Endodermal cell (in vitro differentiated cells): ENCODE measurements around the gene ALOX5. TPM values are rescaled to one million over a fixed set of nuclear protein-coding genes. Genes with fewer than 3 reads are reported as not detected.
"Not testable (repeated sequence)": the region's sequence is repeated elsewhere in the genome, so short reads cannot be mapped to it uniquely, and the experiment has no call there.

ENCODE experiments used
- DNase-seq: peaks from one replicate; pipeline ENCODE4 v3.0.0-alpha.2; 2017
- H3K27ac ChIP-seq: 2 replicates; pipeline ENCODE4 v1.5.1; 2013; ENCODE audit warnings: mild to moderate bottlenecking, low read depth, low read length, moderate library complexity
- H3K27me3 ChIP-seq: 2 replicates; pipeline ENCODE4 v1.6.1; 2013; ENCODE audit warnings: mild to moderate bottlenecking, low read length, moderate library complexity; ENCODE audit not compliant: insufficient read depth, control insufficient read depth, poor library complexity, severe bottlenecking
- H3K36me3 ChIP-seq: 2 replicates; pipeline ENCODE4 v1.7.0; 2013; ENCODE audit warnings: mild to moderate bottlenecking, low read length, moderate library complexity; ENCODE audit not compliant: control insufficient read depth, insufficient read depth
- H3K4me1 ChIP-seq: one replicate; pipeline ENCODE4 v1.7.0; 2013; ENCODE audit warnings: low read length; ENCODE audit not compliant: control insufficient read depth, insufficient read depth
- H3K4me3 ChIP-seq: 2 replicates; pipeline ENCODE4 v1.5.1; 2013; ENCODE audit warnings: mild to moderate bottlenecking, low read length, moderate library complexity
- H3K9ac ChIP-seq: 2 replicates; pipeline ENCODE4 v1.6.1; 2013; ENCODE audit warnings: mild to moderate bottlenecking, low read length, moderate library complexity; ENCODE audit not compliant: poor library complexity, severe bottlenecking; ENCODE audit errors: extremely low read depth
- H3K9me3 ChIP-seq: 2 replicates; pipeline ENCODE4 v1.6.1; 2013; ENCODE audit warnings: mild to moderate bottlenecking, low read length, moderate library complexity; ENCODE audit not compliant: control insufficient read depth
- H3K27ac Mint-ChIP-seq: 2 replicates; pipeline ENCODE4 v1.8.0; 2020; ENCODE audit warnings: mixed read lengths
- H3K27me3 Mint-ChIP-seq: 2 replicates; pipeline ENCODE4 v1.8.0; 2021; ENCODE audit warnings: mild to moderate bottlenecking, mixed read lengths; ENCODE audit not compliant: insufficient read depth
- H3K36me3 Mint-ChIP-seq: 2 replicates; pipeline ENCODE4 v1.8.0; 2020; ENCODE audit warnings: low read depth, mixed read lengths
- H3K4me1 Mint-ChIP-seq: 2 replicates; pipeline ENCODE4 v1.8.0; 2020; ENCODE audit warnings: mixed read lengths
- H3K4me3 Mint-ChIP-seq: 2 replicates; pipeline ENCODE4 v1.8.0; 2020; ENCODE audit warnings: mild to moderate bottlenecking, moderate library complexity, mixed read lengths
- H3K9me3 Mint-ChIP-seq: 2 replicates; pipeline ENCODE4 v1.8.0; 2020; ENCODE audit warnings: mild to moderate bottlenecking, mixed read lengths
- WGBS, 2 experiments: methylation state at CpG; one replicate each; pipeline versions ENCODE4 v1.1.5 to v1.1.7; 2013; ENCODE audit warnings: missing lambda C conversion rate in 2 of 2, mixed read lengths in 1 of 2; ENCODE audit not compliant: insufficient coverage in 1 of 2, insufficient read length in 1 of 2; 5-methylcytosine and 5-hydroxymethylcytosine counted together
- total RNA-seq, 2 donors: library from RNA; stranded (reverse); fragmentation: NEBNext Ultra II Directional in 1 of 2; extraction: Animal tissue kit (Norgen Biotek cat#: 25700) in 1 of 2; gene quantifications; 2 replicates in 1 of 2; 3 replicates in 1 of 2; pipeline ENCODE4 v1.2.1, GENCODE V29; 2021
- TF ChIP-seq, protein P1 (sequence below): fragments of 200-600 bp; sonication (generic); conservative IDR thresholded peaks from 2 replicates; pipeline ENCODE4 v1.5.0; 2021; ENCODE audit warnings: antibody characterized with exemption, mild to moderate bottlenecking

Gene ALOX5
- total RNA-seq, 2 donors from 2014 or later, result 0.31 to 1.1 TPM

DNA sequence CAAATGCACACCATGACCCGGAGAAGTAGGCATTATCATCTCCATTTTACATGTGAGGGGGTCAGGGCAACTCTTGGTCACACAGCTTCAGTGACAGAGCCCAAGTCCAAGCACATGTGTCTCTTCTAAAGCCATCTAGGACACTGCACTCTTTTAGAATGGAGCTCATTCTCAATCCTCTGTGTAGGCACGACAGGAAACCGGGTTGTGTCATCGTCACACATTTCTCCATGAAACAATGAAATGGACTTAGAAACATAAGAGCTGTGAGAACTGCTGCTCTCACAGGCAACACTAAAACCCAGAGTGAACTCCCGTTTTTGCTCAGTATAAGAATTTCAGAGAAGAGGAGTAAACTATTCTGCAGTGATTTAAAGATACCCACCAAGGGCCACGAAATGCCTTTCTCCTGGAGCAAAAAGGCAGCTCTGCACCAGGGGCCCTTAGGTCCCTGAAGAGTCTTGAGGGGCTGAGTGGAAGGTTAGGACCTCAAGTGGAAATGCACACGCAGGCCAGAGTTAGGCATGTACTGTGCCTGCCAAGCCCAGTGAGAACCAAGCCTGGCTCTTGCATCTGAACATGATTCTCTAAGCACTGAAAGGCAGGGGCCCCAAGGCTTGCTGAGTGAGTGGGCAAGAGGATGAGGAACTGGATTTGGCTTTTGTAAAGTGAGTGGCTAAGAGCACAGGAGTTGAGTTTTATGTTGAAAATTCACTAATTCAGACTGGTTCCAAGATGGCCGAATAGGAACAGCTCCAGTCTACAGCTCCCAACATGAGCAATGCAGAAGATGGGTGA, 13.3 kb downstream of the ALOX5 start:
- Mint-ChIP-seq H3K4me3 (no peak overlapping the region), H3K9me3 (peaks cover 29% of the 10 kb centered on the region), H3K27me3 (peaks cover 7% of the 10 kb centered on the region), H3K27ac (no peak overlapping the region), H3K36me3 (no peaks in the 10 kb centered on the region), H3K4me1 (peaks cover 3% of the 10 kb centered on the region)
- no peak overlapping the region for H3K27ac ChIP-seq
- H3K36me3 ChIP-seq, result no peaks in the 10 kb centered on the region
- WGBS, 2 experiments, result 90 to 91% methylated on average over 7 to 8 of the region's 8 CpGs
- H3K9me3 ChIP-seq, result no peaks in the 10 kb centered on the region
- no peak for DNase-seq
- no peaks in the 10 kb centered on the region for H3K4me1 ChIP-seq
- no peak overlapping the region for H3K4me3 ChIP-seq
- H3K27me3 ChIP-seq, result no peaks in the 10 kb centered on the region
- H3K9ac ChIP-seq, result no peak overlapping the region
- TF ChIP-seq, protein P1, sequence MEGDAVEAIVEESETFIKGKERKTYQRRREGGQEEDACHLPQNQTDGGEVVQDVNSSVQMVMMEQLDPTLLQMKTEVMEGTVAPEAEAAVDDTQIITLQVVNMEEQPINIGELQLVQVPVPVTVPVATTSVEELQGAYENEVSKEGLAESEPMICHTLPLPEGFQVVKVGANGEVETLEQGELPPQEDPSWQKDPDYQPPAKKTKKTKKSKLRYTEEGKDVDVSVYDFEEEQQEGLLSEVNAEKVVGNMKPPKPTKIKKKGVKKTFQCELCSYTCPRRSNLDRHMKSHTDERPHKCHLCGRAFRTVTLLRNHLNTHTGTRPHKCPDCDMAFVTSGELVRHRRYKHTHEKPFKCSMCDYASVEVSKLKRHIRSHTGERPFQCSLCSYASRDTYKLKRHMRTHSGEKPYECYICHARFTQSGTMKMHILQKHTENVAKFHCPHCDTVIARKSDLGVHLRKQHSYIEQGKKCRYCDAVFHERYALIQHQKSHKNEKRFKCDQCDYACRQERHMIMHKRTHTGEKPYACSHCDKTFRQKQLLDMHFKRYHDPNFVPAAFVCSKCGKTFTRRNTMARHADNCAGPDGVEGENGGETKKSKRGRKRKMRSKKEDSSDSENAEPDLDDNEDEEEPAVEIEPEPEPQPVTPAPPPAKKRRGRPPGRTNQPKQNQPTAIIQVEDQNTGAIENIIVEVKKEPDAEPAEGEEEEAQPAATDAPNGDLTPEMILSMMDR, result no peak

DNA sequence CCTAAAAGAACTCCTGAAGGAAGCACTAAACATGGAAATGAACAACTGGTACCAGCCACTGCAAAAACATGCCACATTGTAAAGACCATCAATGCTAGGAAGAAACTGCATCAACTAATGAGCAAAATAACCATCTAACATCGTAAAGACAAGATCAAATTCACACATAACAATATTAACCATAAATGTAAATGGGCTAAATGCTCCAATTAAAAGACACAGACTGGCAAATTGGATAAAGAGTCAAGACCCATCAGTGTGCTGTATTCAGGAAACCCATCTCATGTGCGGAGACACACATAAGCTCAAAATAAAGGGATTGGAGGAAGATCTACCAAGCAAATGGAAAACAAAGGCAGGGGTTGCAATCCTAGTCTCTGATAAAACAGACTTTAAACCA, 15.7 kb downstream of the ALOX5 start:
- H3K9me3 ChIP-seq, H3K27me3 ChIP-seq, H3K4me3 Mint-ChIP-seq, H3K4me1 Mint-ChIP-seq, H3K27ac Mint-ChIP-seq, H3K27me3 Mint-ChIP-seq, H3K9ac ChIP-seq, H3K4me3 ChIP-seq, H3K4me1 ChIP-seq, DNase-seq, H3K27ac ChIP-seq, H3K36me3 ChIP-seq, H3K36me3 Mint-ChIP-seq: not testable (repeated sequence)
- 80 to 93% methylated on average over 1 to 2 of the region's 2 CpGs for WGBS, 2 experiments
- peaks cover 43% of the 10 kb centered on the region for H3K9me3 Mint-ChIP-seq

DNA sequence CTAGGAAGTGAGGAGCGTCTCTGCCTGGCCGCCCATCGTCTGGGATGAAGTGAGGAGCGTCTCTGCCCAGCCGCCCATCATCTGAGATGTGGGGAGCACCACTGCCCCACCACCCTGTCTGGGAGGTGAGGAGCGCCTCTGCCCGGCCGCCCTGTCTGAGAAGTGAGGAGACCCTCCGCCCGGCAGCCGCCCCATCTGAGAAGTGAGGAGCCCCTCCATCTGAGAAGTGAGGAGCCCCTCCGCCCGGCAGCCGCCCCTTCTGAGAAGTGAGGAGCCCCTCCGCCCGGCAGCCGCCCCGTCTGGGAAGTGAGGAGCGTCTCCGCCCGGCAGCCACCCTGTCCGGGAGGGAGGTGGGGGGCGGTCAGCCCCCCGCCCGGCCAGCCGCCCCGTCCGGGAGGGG, 17.6 kb downstream of the ALOX5 start:
- not testable (repeated sequence) for DNase-seq, H3K27me3 Mint-ChIP-seq, H3K4me3 Mint-ChIP-seq, H3K27ac ChIP-seq, H3K36me3 ChIP-seq, H3K9me3 ChIP-seq, H3K27ac Mint-ChIP-seq, H3K36me3 Mint-ChIP-seq, H3K27me3 ChIP-seq, H3K4me3 ChIP-seq, H3K9ac ChIP-seq, H3K4me1 Mint-ChIP-seq, H3K4me1 ChIP-seq
- H3K9me3 Mint-ChIP-seq, result peaks cover 49% of the 10 kb centered on the region
- WGBS, 2 experiments, result 90 to 100% methylated on average over 3 to 25 of the region's 28 CpGs

DNA sequence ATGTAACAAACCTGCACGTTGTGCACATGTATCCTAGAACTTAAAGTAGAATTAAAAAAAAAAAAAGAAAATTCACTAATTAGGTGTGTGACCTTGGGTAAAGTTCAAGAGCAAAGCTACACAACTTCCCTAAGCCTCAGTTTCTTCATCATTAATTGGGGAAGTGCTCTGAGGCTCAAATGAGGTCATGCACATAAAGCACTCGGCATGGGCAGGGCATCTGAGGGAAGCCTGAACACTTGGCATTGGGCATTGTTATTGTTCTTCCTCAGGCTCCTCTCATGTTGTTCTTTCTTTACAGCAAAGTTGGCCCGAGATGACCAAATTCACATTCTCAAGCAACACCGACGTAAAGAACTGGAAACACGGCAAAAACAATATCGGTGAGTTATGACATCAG, 21.5 kb downstream of the ALOX5 start:
- TF ChIP-seq, protein P1, result no peak
- Histone ChIP-seq H3K36me3 (no peaks in the 10 kb centered on the region), H3K4me1 (no peaks in the 10 kb centered on the region), H3K4me3 (no peak overlapping the region), H3K27ac (no peak overlapping the region), H3K9ac (no peak overlapping the region), H3K27me3 (no peaks in the 10 kb centered on the region), H3K9me3 (peaks cover 6% of the 10 kb centered on the region)
- H3K27me3 Mint-ChIP-seq, result peaks cover under 1% of the 10 kb centered on the region
- whole genome bisulfite sequencing, 2 experiments, result 96 to 99% methylated on average over 6 to 7 of the region's 7 CpGs
- no peaks in the 10 kb centered on the region for H3K4me1 Mint-ChIP-seq
- no peak overlapping the region for H3K27ac Mint-ChIP-seq
- no peak for DNase-seq
- H3K9me3 Mint-ChIP-seq, result peaks cover 29% of the 10 kb centered on the region
- H3K4me3 Mint-ChIP-seq, result no peak overlapping the region
- H3K36me3 Mint-ChIP-seq, result peaks cover 5% of the 10 kb centered on the region
